ENCODE results near the gene BCAT1.
A peak's percentile ranks its signal among the peaks of the same experiment; 100 is the strongest.

The BCAT1 gene

DNA sequence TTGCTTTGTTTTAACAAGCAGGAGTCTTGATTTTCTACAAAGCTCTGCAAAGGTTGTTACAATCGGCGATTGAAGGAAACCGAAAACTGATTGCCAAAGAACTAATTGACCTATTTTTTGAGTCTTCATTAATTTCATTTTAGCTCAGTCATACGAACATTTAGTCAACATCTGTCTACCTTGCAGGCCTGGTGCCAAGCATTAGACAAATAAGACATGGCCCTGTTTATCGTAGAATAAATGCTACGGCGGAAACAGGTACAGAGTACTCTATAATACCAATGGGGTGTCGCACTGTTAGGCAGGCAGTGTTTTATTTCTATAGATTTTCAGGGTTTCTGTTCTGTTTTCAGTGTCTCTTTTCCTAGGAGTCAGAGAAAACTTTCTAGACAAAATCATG lies 171.5 kb downstream of the BCAT1 start:
- TF ChIP-seq, protein P1, sequence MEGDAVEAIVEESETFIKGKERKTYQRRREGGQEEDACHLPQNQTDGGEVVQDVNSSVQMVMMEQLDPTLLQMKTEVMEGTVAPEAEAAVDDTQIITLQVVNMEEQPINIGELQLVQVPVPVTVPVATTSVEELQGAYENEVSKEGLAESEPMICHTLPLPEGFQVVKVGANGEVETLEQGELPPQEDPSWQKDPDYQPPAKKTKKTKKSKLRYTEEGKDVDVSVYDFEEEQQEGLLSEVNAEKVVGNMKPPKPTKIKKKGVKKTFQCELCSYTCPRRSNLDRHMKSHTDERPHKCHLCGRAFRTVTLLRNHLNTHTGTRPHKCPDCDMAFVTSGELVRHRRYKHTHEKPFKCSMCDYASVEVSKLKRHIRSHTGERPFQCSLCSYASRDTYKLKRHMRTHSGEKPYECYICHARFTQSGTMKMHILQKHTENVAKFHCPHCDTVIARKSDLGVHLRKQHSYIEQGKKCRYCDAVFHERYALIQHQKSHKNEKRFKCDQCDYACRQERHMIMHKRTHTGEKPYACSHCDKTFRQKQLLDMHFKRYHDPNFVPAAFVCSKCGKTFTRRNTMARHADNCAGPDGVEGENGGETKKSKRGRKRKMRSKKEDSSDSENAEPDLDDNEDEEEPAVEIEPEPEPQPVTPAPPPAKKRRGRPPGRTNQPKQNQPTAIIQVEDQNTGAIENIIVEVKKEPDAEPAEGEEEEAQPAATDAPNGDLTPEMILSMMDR (IDR thresholded peaks at IDR 0.05; ENCODE audit: unreplicated experiment in 3 of 3): no peak
- no peaks in the 10 kb centered on the region for H3K9me3 Mint-ChIP-seq

DNA sequence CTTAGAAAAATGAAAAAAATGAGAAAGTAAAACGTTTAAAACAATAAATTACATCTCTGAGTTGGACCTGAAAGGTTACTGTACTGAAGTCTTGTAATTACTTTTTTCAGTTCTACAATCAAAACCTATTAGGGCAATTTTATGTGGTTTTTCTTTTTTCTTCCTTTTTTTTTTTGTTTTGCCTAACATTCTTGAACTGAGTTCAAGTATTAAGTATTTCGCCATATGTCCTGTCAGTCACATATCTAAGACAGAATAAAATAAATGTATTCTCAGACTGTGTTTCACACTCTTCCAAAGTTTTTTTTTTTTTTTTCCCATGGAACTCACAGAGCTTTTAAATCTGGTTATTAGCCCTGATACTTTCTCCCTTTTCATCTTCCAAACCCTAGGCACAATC lies 172.0 kb downstream of the BCAT1 start:
- no peaks in the 10 kb centered on the region for H3K9me3 Mint-ChIP-seq

More for the DNA sequence above, 171.5 kb downstream of the BCAT1 start:
- H3K4me3 Mint-ChIP-seq: no peak overlapping the region
- no peaks in the 10 kb centered on the region for H3K36me3 Mint-ChIP-seq (ENCODE audit: low read depth)
- no peak overlapping the region for H3K27ac Mint-ChIP-seq
- peaks cover 11% of the 10 kb centered on the region for H3K4me1 Mint-ChIP-seq
- no peaks in the 10 kb centered on the region for H3K27me3 Mint-ChIP-seq (ENCODE audit: low read depth)

DNA sequence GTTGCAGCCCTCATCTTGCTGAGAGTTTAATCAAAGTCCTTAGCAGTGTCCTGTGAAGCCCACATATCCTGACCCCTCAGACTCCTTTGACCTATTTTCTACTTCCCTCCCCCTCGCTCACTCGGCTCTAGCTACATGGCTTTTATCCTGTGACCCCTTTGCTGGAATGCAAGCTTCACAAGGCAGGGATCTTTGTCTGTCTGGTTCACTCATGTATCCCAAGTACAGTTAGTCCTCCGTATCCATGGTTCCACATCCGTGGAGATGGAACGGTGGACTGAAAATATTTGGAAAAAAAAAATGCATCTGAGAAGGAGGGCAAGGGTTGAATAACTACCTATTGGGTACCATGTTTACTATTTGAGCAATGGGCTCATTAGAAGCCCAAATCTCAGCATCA lies 173.8 kb downstream of the BCAT1 start:
- TF ChIP-seq, protein P1 (IDR thresholded peaks at IDR 0.05; ENCODE audit: unreplicated experiment in 3 of 3): no peak
- Mint-ChIP-seq H3K27ac (no peak overlapping the region), H3K4me3 (no peak overlapping the region), H3K4me1 (peaks cover 18% of the 10 kb centered on the region), H3K27me3 (ENCODE audit: low read depth) (no peaks in the 10 kb centered on the region), H3K9me3 (no peaks in the 10 kb centered on the region), H3K36me3 (ENCODE audit: low read depth) (no peaks in the 10 kb centered on the region)

More for the DNA sequence above, 172.0 kb downstream of the BCAT1 start:
- no peak overlapping the region for H3K4me3 Mint-ChIP-seq
- no peaks in the 10 kb centered on the region for H3K27me3 Mint-ChIP-seq (ENCODE audit: low read depth)
- H3K27ac Mint-ChIP-seq: no peak overlapping the region
- peaks cover 11% of the 10 kb centered on the region for H3K4me1 Mint-ChIP-seq
- TF ChIP-seq, protein P1 (IDR thresholded peaks at IDR 0.05; ENCODE audit: unreplicated experiment in 3 of 3): no peak
- H3K36me3 Mint-ChIP-seq (ENCODE audit: low read depth): no peaks in the 10 kb centered on the region

DNA sequence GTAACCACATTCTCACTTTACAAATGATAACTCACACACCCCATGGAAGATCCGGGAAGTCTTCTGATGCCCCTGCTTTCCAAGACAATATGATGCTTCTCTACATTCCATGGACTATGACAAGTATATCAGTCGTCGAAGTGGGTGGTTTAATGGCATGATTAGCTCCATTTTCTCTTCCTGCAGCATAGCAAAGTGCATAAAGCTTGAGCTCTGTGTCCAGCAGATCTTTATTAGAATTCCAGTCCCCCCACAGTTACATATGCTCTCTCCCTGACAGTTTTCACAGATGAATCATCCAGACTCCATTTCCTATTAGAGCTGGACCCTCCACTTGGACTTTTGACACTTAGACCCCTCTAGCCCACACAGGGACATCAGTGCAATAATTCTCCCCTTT lies 174.9 kb downstream of the BCAT1 start:
- TF ChIP-seq, protein P1 (IDR thresholded peaks at IDR 0.05; ENCODE audit: unreplicated experiment in 3 of 3): no peak
- Mint-ChIP-seq H3K36me3 (ENCODE audit: low read depth) (no peaks in the 10 kb centered on the region), H3K27me3 (ENCODE audit: low read depth) (no peaks in the 10 kb centered on the region), H3K27ac (peak overlapping the region in 1 of 3 experiments; percentile 16), H3K4me1 (peaks cover 17% of the 10 kb centered on the region), H3K9me3 (no peaks in the 10 kb centered on the region), H3K4me3 (no peak overlapping the region)

DNA sequence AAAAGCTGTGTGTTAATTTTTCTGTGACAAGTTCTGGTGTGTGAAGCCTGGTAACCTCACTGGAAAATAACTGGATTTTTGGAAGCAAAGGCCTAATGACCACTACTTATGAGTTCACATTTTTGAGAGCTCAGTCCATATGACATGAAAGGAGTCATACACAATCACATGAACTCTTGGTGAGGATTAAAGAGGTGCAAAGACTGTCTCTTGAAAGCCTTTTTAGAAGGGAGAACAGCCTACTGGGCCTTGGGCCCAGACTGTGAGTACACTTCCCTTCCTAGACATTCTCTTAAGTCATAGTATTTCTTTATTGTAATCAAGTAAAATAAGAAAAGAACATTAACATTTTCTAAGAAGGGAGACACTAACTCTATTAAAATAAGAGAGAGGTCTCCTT lies 176.1 kb downstream of the BCAT1 start:
- no peak overlapping the region for H3K4me3 Mint-ChIP-seq
- H3K27ac Mint-ChIP-seq: no peak overlapping the region
- H3K9me3 Mint-ChIP-seq: peaks cover 4% of the 10 kb centered on the region
- no peaks in the 10 kb centered on the region for H3K27me3 Mint-ChIP-seq (ENCODE audit: low read depth)
- no peaks in the 10 kb centered on the region for H3K36me3 Mint-ChIP-seq (ENCODE audit: low read depth)
- H3K4me1 Mint-ChIP-seq: peaks cover 12% of the 10 kb centered on the region
- TF ChIP-seq, protein P1 (IDR thresholded peaks at IDR 0.05; ENCODE audit: unreplicated experiment in 3 of 3): no peak

DNA sequence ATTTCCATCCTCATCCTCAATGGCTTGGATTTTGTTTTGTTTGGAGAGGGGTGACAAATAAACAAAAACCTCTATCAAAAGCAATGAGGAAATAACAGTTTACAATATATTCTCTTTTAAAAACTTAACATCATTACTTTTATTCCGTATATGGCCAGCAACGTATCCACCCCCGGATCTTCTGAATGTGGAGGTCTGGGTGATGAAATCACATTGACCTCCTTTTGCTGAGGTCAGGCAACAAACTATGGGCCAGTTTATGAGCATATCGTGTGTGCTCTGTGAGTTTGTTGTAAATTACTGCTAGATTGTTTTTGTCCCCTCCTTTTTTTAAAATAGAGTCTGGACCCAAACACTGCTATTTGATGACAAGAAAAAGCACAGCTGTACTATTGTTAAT lies 178.1 kb downstream of the BCAT1 start:
- Mint-ChIP-seq H3K9me3 (peaks cover 10% of the 10 kb centered on the region), H3K27me3 (ENCODE audit: low read depth) (no peaks in the 10 kb centered on the region), H3K4me1 (peaks cover 6% of the 10 kb centered on the region), H3K36me3 (ENCODE audit: low read depth) (no peaks in the 10 kb centered on the region), H3K27ac (peak overlapping the region; percentile 3 to 16 (median 6)), H3K4me3 (no peak overlapping the region)
- TF ChIP-seq, protein P1 (IDR thresholded peaks at IDR 0.05; ENCODE audit: unreplicated experiment in 3 of 3): no peak
